SK-N-MC (cell line): Measurements from ENCODE around the gene RUFY3.

Experiments
- EZH2 ChIP-seq: fragments of 200-600 bp; sonication (generic); IDR thresholded peaks from one replicate; pipeline ENCODE4 v1.6.1; 2017; ENCODE audit warnings: antibody characterized with exemption
- POLR2AphosphoS5 ChIP-seq: IDR thresholded peaks from 2 replicates; pipeline ENCODE4 v1.6.1; 2012; ENCODE audit warnings: mild to moderate bottlenecking, low read depth, low read length, borderline replicate concordance

DNA sequence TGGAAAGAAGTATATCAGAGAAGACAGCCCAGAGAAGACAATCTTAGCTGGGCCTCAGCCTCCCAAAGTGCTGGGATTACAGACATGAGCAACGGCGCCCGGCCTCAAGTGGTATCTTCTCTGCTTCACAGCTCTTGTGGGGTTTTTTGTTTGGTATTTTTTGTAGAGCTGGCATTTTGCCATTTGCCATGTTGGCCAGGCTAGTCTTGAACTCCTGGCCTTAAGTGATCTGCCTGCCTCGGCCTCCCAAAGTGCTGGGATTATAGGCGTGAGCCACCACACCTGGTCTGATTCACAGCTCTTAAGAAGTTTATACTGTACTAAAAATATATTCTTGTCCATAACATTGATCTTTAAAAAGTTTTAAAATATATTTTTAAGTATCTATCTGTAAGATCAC, 21.1 kb upstream of the RUFY3 start:
- TF ChIP-seq EZH2 (no peak), POLR2AphosphoS5 (no peak)
